ENCODE results near the gene EP400. TPM values are rescaled to one million over a fixed set of nuclear protein-coding genes. Genes with fewer than 3 reads are reported as not detected.

EP400 gene
- total and polyA plus RNA-seq, 2 of the 8 experiments (the other 6 are each of a cell fraction or from before 2014, with no cell fraction given): 13.1 to 69.7 TPM

DNA sequence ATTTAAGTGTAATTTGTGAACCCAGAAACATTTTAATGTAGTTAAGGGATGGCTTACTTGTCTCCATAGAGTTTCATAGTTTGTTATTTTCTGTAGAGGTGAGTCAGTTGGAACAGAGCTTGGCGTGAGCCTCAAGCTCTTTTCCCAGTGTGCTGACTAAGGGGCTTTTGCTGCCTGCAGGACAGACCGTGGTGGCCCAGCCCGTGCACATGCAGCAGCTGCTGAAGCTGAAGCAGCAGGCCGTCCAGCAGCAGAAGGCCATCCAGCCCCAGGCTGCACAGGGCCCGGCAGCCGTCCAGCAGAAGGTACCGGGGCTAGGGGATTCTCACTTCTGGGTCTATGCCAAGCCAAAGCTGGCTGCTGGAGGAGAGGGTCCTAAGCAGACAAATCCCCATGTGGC, 117.4 kb downstream of the EP400 start (continued):
- TF ChIP-seq KDM1A (IDR thresholded peaks at IDR 0.05; ENCODE audit: borderline replicate concordance, low read length) (no peak), NANOG (IDR thresholded peaks at IDR 0.05; ENCODE audit: insufficient read depth, low read depth, low read length, poor library complexity, severe bottlenecking) (no peak), BCL11A (IDR thresholded peaks at IDR 0.05; ENCODE audit: low read depth in 2 of 2, low read length in 2 of 2) (no peak), YY1 (IDR thresholded peaks at IDR 0.05; ENCODE audit: low read depth, low read length) (no peak), PHF8 (conservative IDR thresholded peaks at IDR 0.05; ENCODE audit: low read depth, low read length) (no peak), SP1 (IDR thresholded peaks at IDR 0.05; ENCODE audit: low read depth, low read length) (no peak), JUND (IDR thresholded peaks at IDR 0.05; ENCODE audit: low read length) (no peak)
- TF ChIP-seq, protein P1, sequence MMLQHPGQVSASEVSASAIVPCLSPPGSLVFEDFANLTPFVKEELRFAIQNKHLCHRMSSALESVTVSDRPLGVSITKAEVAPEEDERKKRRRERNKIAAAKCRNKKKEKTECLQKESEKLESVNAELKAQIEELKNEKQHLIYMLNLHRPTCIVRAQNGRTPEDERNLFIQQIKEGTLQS (IDR thresholded peaks at IDR 0.05; ENCODE audit: insufficient read depth, low read depth, low read length): no peak

Measured in H1 (cell line).